RWPE2 (cell line): ENCODE measurements around the gene CTPS1.

ENCODE experiments used
- ATAC-seq: fragments of 200-7000 bp; cut with Tn5 transposase; 3 replicates; pipeline ENCODE4 v1.9.1; 2021; ENCODE audit warnings: low read depth
- DNase-seq: peaks from one replicate; pipeline ENCODE4 v3.0.0-alpha.2; 2020; ENCODE audit warnings: low spot score
- H3K27ac ChIP-seq: fragments of 450-650 bp; 2 replicates; pipeline ENCODE4 v1.5.1; 2017; ENCODE audit warnings: mild to moderate bottlenecking; ENCODE audit not compliant: poor library complexity, severe bottlenecking
- H3K27me3 ChIP-seq: fragments of 250-450 bp; sonication (Bioruptor Pico); 2 replicates; pipeline ENCODE4 v1.5.1; 2021; ENCODE audit warnings: mild to moderate bottlenecking, moderate library complexity; ENCODE audit not compliant: insufficient read depth, poor library complexity, severe bottlenecking
- H3K36me3 ChIP-seq: fragments of 250-450 bp; sonication (Bioruptor Pico); 2 replicates; pipeline ENCODE4 v1.5.1; 2020; ENCODE audit warnings: low read depth, mild to moderate bottlenecking, moderate library complexity
- H3K4me1 ChIP-seq: fragments of 250-450 bp; sonication (Bioruptor Pico); 2 replicates; pipeline ENCODE4 v1.5.1; 2021; ENCODE audit warnings: mild to moderate bottlenecking, moderate library complexity; ENCODE audit not compliant: insufficient read depth, poor library complexity, severe bottlenecking
- H3K4me3 ChIP-seq: fragments of 250-450 bp; sonication (Bioruptor Pico); 2 replicates; pipeline ENCODE4 v1.5.1; 2021; ENCODE audit warnings: mild to moderate bottlenecking, moderate library complexity; ENCODE audit not compliant: severe bottlenecking
- H3K9me3 ChIP-seq: fragments of 250-450 bp; sonication (Bioruptor Pico); 2 replicates; pipeline ENCODE4 v1.5.1; 2021; ENCODE audit warnings: mild to moderate bottlenecking, moderate library complexity; ENCODE audit not compliant: severe bottlenecking
- CTCF ChIP-seq: fragments of 450-650 bp; IDR thresholded peaks from one replicate; pipeline ENCODE4 v1.5.1; 2017; ENCODE audit warnings: mild to moderate bottlenecking, moderate library complexity; ENCODE audit not compliant: poor library complexity, severe bottlenecking

Gene CTPS1

DNA sequence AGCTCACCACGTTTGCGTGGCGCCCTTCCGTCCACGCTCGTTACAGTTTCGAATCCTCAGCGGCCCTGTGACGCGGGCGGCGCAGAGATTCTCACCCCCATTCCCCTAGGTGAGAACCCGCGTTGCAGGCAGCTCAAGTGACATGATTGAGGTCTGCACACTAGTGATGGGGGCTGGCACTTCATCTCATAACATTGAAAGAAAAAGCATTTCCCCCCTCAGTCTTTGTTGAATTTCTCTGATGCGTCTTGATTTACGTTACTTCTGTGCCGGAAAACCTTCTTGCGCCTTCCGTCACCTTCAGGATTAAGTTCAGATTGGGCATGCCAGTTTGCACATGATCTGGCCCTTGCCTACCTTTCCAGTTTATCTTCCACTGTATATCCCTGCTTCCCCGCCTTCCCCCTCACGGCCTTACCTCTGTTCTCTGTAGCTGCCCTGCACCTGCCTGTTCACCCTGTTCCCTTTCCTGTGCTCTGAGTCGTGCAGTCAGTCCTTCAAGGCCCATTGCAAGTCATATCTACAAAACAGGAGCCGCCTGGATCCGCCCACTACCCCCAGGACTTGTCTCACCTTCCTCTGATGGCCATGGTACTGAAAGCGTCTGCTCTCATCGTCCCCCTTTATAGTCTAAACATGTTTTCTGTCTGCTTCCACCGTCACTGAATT lies 1.1 kb downstream of the CTPS1 start:
- peak overlapping the region; percentile 46 for H3K4me3 ChIP-seq
- peaks cover 36% of the 10 kb centered on the region for H3K4me1 ChIP-seq
- no peaks in the 10 kb centered on the region for H3K9me3 ChIP-seq
- H3K27me3 ChIP-seq = no peaks in the 10 kb centered on the region
- no peak for TF ChIP-seq CTCF
- H3K36me3 ChIP-seq = peaks cover 42% of the 10 kb centered on the region
- ATAC-seq (peak; percentile 17), DNase-seq (no peak)
- peak overlapping the region; percentile 81 for H3K27ac ChIP-seq

GRCh38 chr1:40981691-40982448 lies 2.4 kb downstream of the CTPS1 start:
- peak overlapping the region; percentile 81 for H3K27ac ChIP-seq
- peaks cover 36% of the 10 kb centered on the region for H3K4me1 ChIP-seq
- H3K36me3 ChIP-seq = peaks cover 55% of the 10 kb centered on the region
- no peak overlapping the region for H3K4me3 ChIP-seq
- no peaks in the 10 kb centered on the region for H3K9me3 ChIP-seq
- no peak for TF ChIP-seq CTCF
- no peak for ATAC-seq
- no peak for DNase-seq
- no peaks in the 10 kb centered on the region for H3K27me3 ChIP-seq

DNA sequence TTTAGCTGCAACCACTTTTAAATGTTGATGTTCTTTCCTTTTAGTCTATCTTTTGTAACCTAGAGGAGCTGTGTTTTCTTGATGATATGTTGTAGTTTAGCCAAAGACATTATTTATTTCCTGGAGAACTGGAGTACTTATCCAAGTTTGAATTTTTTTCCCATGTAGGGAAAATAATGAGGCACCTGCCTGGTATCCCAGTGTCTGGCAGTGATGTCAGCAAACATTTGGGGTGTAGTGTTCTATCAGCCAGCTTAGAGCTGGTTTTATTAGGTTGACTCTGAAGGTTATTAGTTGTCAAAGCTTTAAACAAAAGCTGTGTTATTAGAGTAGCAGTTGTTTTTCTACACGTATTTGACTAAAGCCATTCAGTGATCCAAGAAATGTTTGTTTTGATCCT lies 3.2 kb downstream of the CTPS1 start:
- no peaks in the 10 kb centered on the region for H3K9me3 ChIP-seq
- peak overlapping the region; percentile 81 for H3K27ac ChIP-seq
- no peaks in the 10 kb centered on the region for H3K27me3 ChIP-seq
- ATAC-seq = no peak
- peaks cover 63% of the 10 kb centered on the region for H3K36me3 ChIP-seq
- no peak overlapping the region for H3K4me3 ChIP-seq
- TF ChIP-seq CTCF = no peak
- peaks cover 36% of the 10 kb centered on the region for H3K4me1 ChIP-seq
- no peak for DNase-seq

DNA sequence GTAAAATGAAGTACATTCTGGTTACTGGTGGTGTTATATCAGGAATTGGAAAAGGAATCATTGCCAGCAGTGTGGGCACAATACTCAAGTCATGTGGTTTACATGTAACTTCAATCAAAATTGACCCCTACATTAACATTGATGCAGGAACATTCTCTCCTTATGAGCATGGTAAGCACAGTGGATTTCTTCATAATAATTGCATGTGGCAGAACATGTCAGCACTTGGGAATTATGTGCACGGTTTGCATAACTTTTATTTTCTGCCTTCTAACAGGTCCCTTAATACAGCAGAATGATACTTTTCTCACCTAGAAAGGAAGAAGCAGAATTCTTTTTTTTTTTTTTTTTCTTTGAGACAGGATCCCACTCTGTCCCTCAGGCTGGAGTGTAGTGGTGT lies 3.8 kb downstream of the CTPS1 start:
- ATAC-seq = no peak
- H3K27me3 ChIP-seq = no peaks in the 10 kb centered on the region
- peaks cover 36% of the 10 kb centered on the region for H3K4me1 ChIP-seq
- H3K9me3 ChIP-seq = no peaks in the 10 kb centered on the region
- no peak overlapping the region for H3K4me3 ChIP-seq
- no peak for TF ChIP-seq CTCF
- no peak for DNase-seq
- H3K27ac ChIP-seq = peak overlapping the region; percentile 81
- H3K36me3 ChIP-seq = peaks cover 69% of the 10 kb centered on the region

GRCh38 chr1:40984066-40984465 lies 4.6 kb downstream of the CTPS1 start:
- no peak overlapping the region for H3K4me3 ChIP-seq
- TF ChIP-seq CTCF = no peak
- no peak; the same call in 2 of the 3 replicates for ATAC-seq
- H3K4me1 ChIP-seq = peaks cover 33% of the 10 kb centered on the region
- no peak for DNase-seq
- no peaks in the 10 kb centered on the region for H3K9me3 ChIP-seq
- H3K27ac ChIP-seq = peak overlapping the region; percentile 81
- peaks cover 77% of the 10 kb centered on the region for H3K36me3 ChIP-seq
- H3K27me3 ChIP-seq = no peaks in the 10 kb centered on the region
